ENCODE results near the gene ASTE1.
A peak's percentile ranks its signal among the peaks of the same experiment; 100 is the strongest.

Gene ASTE1

GRCh38 chr3:131026321-131027151 is at the start of gene ASTE1, which contains the start of gene NEK11:
Gene ASTE1 (minus strand): TSS chr3:131026825. CDS start chr3:131025306, 1,519 bp downstream.
Gene NEK11 (plus strand): TSS chr3:131026877. CDS start chr3:131029709, 2,832 bp downstream.
- TF ChIP-seq EZH2phosphoT487 (IDR thresholded peaks at IDR 0.05; ENCODE audit: borderline replicate concordance) (no peak), CTCF (conservative IDR thresholded peaks at IDR 0.05; ENCODE audit: low read length) (no peak)
- no peaks in the 10 kb centered on the region for H3K9me2 ChIP-seq (replicated peaks; ENCODE audit: low read depth, low read length)
- peak within 1 kb of the TSS; percentile 89 for H2AFZ ChIP-seq (ENCODE audit: low read length)
- no peaks in the 10 kb centered on the region for H3K27me3 ChIP-seq (ENCODE audit: insufficient read depth, low read length, poor library complexity, severe bottlenecking)
- no peaks in the 10 kb centered on the region for H4K20me1 ChIP-seq (ENCODE audit: insufficient read depth, low read length, poor library complexity, severe bottlenecking)
- peak within 1 kb of the TSS; percentile 93 for H3K4me2 ChIP-seq (ENCODE audit: low read depth, low read length, poor library complexity, severe bottlenecking)
- no peaks in the 10 kb centered on the region for H3F3A ChIP-seq (ENCODE audit: low read depth)
- H3K9me3 ChIP-seq (ENCODE audit: insufficient read depth, low read depth, low read length): no peaks in the 10 kb centered on the region
- H3K4me3 ChIP-seq (ENCODE audit: low read length, poor library complexity, severe bottlenecking): peak within 1 kb of the TSS; percentile 80
- H3K79me2 ChIP-seq (ENCODE audit: insufficient read depth, low read length): peaks cover 37% of the 10 kb centered on the region
- peak within 1 kb of the TSS; percentile 80 for H3K9ac ChIP-seq (ENCODE audit: low read depth, low read length, poor library complexity, severe bottlenecking)
- H3K36me3 ChIP-seq (ENCODE audit: insufficient read depth, low read length): no peaks in the 10 kb centered on the region
- peaks cover 48% of the 10 kb centered on the region for H3K4me1 ChIP-seq (ENCODE audit: insufficient read depth, low read length, poor library complexity, severe bottlenecking)

- no peak for TF ChIP-seq CTCF (conservative IDR thresholded peaks at IDR 0.05; ENCODE audit: low read length)
- no peak for TF ChIP-seq EZH2phosphoT487 (IDR thresholded peaks at IDR 0.05; ENCODE audit: borderline replicate concordance)
- H3K4me3 ChIP-seq (ENCODE audit: low read length, poor library complexity, severe bottlenecking): no peak overlapping the region
- H2AFZ ChIP-seq (ENCODE audit: low read length): peak overlapping the region; percentile 42; the same call in 1 of the 2 replicates
Measured at GRCh38 chr3:131075632-131076328, 49.2 kb upstream of the ASTE1 start.

GRCh38 chr3:131072845-131073244 is 46.2 kb upstream of the ASTE1 start:
- H3K9me3 ChIP-seq (ENCODE audit: insufficient read depth, low read depth, low read length): no peaks in the 10 kb centered on the region
- H3K79me2 ChIP-seq (ENCODE audit: insufficient read depth, low read length): no peaks in the 10 kb centered on the region
- H3K4me3 ChIP-seq (ENCODE audit: low read length, poor library complexity, severe bottlenecking): no peak overlapping the region
- no peak overlapping the region for H3K4me2 ChIP-seq (ENCODE audit: low read depth, low read length, poor library complexity, severe bottlenecking)
- peaks cover 43% of the 10 kb centered on the region for H3K4me1 ChIP-seq (ENCODE audit: insufficient read depth, low read length, poor library complexity, severe bottlenecking)
- H2AFZ ChIP-seq (ENCODE audit: low read length): peak overlapping the region; percentile 97
- no peaks in the 10 kb centered on the region for H3K9me2 ChIP-seq (replicated peaks; ENCODE audit: low read depth, low read length)
- H3F3A ChIP-seq (ENCODE audit: low read depth): no peaks in the 10 kb centered on the region
- no peaks in the 10 kb centered on the region for H4K20me1 ChIP-seq (ENCODE audit: insufficient read depth, low read length, poor library complexity, severe bottlenecking)
- no peaks in the 10 kb centered on the region for H3K36me3 ChIP-seq (ENCODE audit: insufficient read depth, low read length)
- no peak overlapping the region for H3K9ac ChIP-seq (ENCODE audit: low read depth, low read length, poor library complexity, severe bottlenecking)
- no peaks in the 10 kb centered on the region for H3K27me3 ChIP-seq (ENCODE audit: insufficient read depth, low read length, poor library complexity, severe bottlenecking)
- TF ChIP-seq CTCF (conservative IDR thresholded peaks at IDR 0.05; ENCODE audit: low read length) (no peak), EZH2phosphoT487 (IDR thresholded peaks at IDR 0.05; ENCODE audit: borderline replicate concordance) (no peak)

More at GRCh38 chr3:131075632-131076328, 49.2 kb upstream of the ASTE1 start:
- H4K20me1 ChIP-seq (ENCODE audit: insufficient read depth, low read length, poor library complexity, severe bottlenecking): no peaks in the 10 kb centered on the region
- H3F3A ChIP-seq (ENCODE audit: low read depth): no peaks in the 10 kb centered on the region
- H3K4me1 ChIP-seq (ENCODE audit: insufficient read depth, low read length, poor library complexity, severe bottlenecking): peaks cover 43% of the 10 kb centered on the region
- no peaks in the 10 kb centered on the region for H3K79me2 ChIP-seq (ENCODE audit: insufficient read depth, low read length)
- H3K9ac ChIP-seq (ENCODE audit: low read depth, low read length, poor library complexity, severe bottlenecking): no peak overlapping the region
- H3K4me2 ChIP-seq (ENCODE audit: low read depth, low read length, poor library complexity, severe bottlenecking): no peak overlapping the region
- no peaks in the 10 kb centered on the region for H3K36me3 ChIP-seq (ENCODE audit: insufficient read depth, low read length)
- no peaks in the 10 kb centered on the region for H3K27me3 ChIP-seq (ENCODE audit: insufficient read depth, low read length, poor library complexity, severe bottlenecking)
- no peaks in the 10 kb centered on the region for H3K9me2 ChIP-seq (replicated peaks; ENCODE audit: low read depth, low read length)
- no peaks in the 10 kb centered on the region for H3K9me3 ChIP-seq (ENCODE audit: insufficient read depth, low read depth, low read length)
